Kidney (tissue), 14 donors: ENCODE results near the gene CALML6. TPM values are rescaled to one million over a fixed set of nuclear protein-coding genes. Genes with fewer than 3 reads are reported as not detected.

Source experiments
- DNase-seq, 5 donors: peaks; one replicate each; pipeline ENCODE4 v3.0.0-alpha.2; 2013 to 2020
- FAIRE-seq: peaks from 2 replicates; lab custom pipeline; 2012; peaks lifted over from hg19 to GRCh38; lab: Jason Lieb, UNC
- H3K27ac ChIP-seq, 2 donors: one replicate each; pipeline ENCODE4 v1.7.0; 2013; ENCODE audit warnings: low read depth in 2 of 2, low read length in 2 of 2, inconsistent platforms in 1 of 2
- H3K27me3 ChIP-seq: one replicate; pipeline ENCODE4 v1.7.1; 2013; ENCODE audit warnings: low read length, inconsistent platforms; ENCODE audit not compliant: control insufficient read depth, insufficient read depth
- H3K36me3 ChIP-seq, 3 donors: one replicate each; pipeline versions ENCODE4 v1.7.0 to v1.7.1; 2013; ENCODE audit warnings: low read length in 3 of 3, control low read depth in 1 of 3, inconsistent platforms in 1 of 3; ENCODE audit not compliant: insufficient read depth in 3 of 3, control insufficient read depth in 2 of 3
- H3K4me1 ChIP-seq, 3 donors: one replicate each; pipeline versions ENCODE4 v1.7.0 to v1.7.1; 2013; ENCODE audit warnings: low read length in 3 of 3, inconsistent platforms in 1 of 3, low read depth in 1 of 3; ENCODE audit not compliant: control insufficient read depth in 2 of 3, insufficient read depth in 2 of 3
- H3K4me3 ChIP-seq, 3 donors: one replicate each; pipeline versions ENCODE4 v1.7.0 to v1.8.1; 2013; ENCODE audit warnings: low read length in 3 of 3, control low read depth in 1 of 3, inconsistent platforms in 1 of 3
- H3K9ac ChIP-seq, 3 donors: one replicate each; pipeline versions ENCODE4 v1.7.0 to v1.7.1; 2013; ENCODE audit warnings: low read length in 3 of 3, control low read depth in 1 of 3, inconsistent platforms in 1 of 3
- H3K9me3 ChIP-seq, 3 donors: one replicate each; pipeline versions ENCODE4 v1.7.0 to v1.7.1; 2013; ENCODE audit warnings: low read length in 3 of 3, control low read depth in 1 of 3, inconsistent platforms in 1 of 3; ENCODE audit not compliant: control insufficient read depth in 2 of 3, insufficient read depth in 1 of 3
- intact Hi-C: fragments of 100-400 bp; cut with DNase I; formaldehyde crosslinking; loops from one replicate; pipeline ENCODE4 v1.11.1; 2022
- polyA plus RNA-seq: library from polyadenylated mRNA; stranded (reverse); fragments of 350-450 nt; fragmentation: Illumina TruSeq; extraction: RNeasy Lipid Tissue Mini Kit (QIAGEN cat#74804); gene quantifications from one replicate; pipeline ENCODE4 v1.2.3, GENCODE V29; 2014; ENCODE audit warnings: low read depth, low replicate concordance; ENCODE audit not compliant: insufficient read depth
- total RNA-seq: library from RNA; stranded (reverse); fragmentation: NEBNext Ultra II Directional; extraction: Animal tissue kit (Norgen Biotek cat#: 25700); gene quantifications from one replicate; pipeline ENCODE4 v1.2.1, GENCODE V29; 2021
- TF ChIP-seq, protein P1 (sequence below): IDR thresholded peaks from 3 replicates; pipeline ENCODE4 v1.5.1; 2012; ENCODE audit warnings: mild to moderate bottlenecking, moderate library complexity, borderline replicate concordance; ENCODE audit not compliant: insufficient read depth; ENCODE audit errors: extremely low read depth
- donor health status: control.
- donor health status: control.
- donor health status: control.
- donor health status: control.
- donor health status: control.
- donor health status: DM: yes; HTN: yes; CAD: no.
- donor health status: Normal renal cell carcinoma (clear cell type).

The CALML6 gene
- total and polyA plus RNA-seq, 2 donors from 2014 or later: 0.13 to 1.2 TPM

GRCh38 chr1:1914101-1914970, 724 bp upstream of the CALML6 start:
- H3K27me3 ChIP-seq: no peaks in the 10 kb centered on the region
- DNase-seq: peak in 2 of 5 donors; percentile 53 to 59
- H3K4me1 ChIP-seq: peaks cover 0 to 7% (median 7%) of the 10 kb centered on the region in 3 donors
- TF ChIP-seq, protein P1, sequence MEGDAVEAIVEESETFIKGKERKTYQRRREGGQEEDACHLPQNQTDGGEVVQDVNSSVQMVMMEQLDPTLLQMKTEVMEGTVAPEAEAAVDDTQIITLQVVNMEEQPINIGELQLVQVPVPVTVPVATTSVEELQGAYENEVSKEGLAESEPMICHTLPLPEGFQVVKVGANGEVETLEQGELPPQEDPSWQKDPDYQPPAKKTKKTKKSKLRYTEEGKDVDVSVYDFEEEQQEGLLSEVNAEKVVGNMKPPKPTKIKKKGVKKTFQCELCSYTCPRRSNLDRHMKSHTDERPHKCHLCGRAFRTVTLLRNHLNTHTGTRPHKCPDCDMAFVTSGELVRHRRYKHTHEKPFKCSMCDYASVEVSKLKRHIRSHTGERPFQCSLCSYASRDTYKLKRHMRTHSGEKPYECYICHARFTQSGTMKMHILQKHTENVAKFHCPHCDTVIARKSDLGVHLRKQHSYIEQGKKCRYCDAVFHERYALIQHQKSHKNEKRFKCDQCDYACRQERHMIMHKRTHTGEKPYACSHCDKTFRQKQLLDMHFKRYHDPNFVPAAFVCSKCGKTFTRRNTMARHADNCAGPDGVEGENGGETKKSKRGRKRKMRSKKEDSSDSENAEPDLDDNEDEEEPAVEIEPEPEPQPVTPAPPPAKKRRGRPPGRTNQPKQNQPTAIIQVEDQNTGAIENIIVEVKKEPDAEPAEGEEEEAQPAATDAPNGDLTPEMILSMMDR: no peak
- intact Hi-C loops: no loop called here
- H3K4me3 ChIP-seq: no peak overlapping the region
- no peaks in the 10 kb centered on the region for H3K36me3 ChIP-seq
- H3K9ac ChIP-seq: no peak overlapping the region
- H3K27ac ChIP-seq: no peak overlapping the region
- no peaks in the 10 kb centered on the region for H3K9me3 ChIP-seq
- FAIRE-seq: no peak

GRCh38 chr1:1915911-1916840, 1.1 kb downstream of the CALML6 start:
- H3K27me3 ChIP-seq: no peaks in the 10 kb centered on the region
- peaks cover 0 to 7% (median 7%) of the 10 kb centered on the region in 3 donors for H3K4me1 ChIP-seq
- H3K36me3 ChIP-seq: no peaks in the 10 kb centered on the region
- no peak overlapping the region for H3K9ac ChIP-seq
- H3K4me3 ChIP-seq: no peak overlapping the region
- H3K27ac ChIP-seq: no peak overlapping the region
- TF ChIP-seq, protein P1: no peak
- FAIRE-seq (no peak), DNase-seq (peak in 2 of 5 donors; percentile 61 to 63)
- H3K9me3 ChIP-seq: no peaks in the 10 kb centered on the region
- intact Hi-C loops: no loop called here

GRCh38 chr1:1916851-1917251, 1.8 kb downstream of the CALML6 start:
- no peak for FAIRE-seq
- TF ChIP-seq, protein P1: no peak
- no peak overlapping the region for H3K4me3 ChIP-seq
- H3K36me3 ChIP-seq: no peaks in the 10 kb centered on the region
- peaks cover 0 to 7% (median 7%) of the 10 kb centered on the region in 3 donors for H3K4me1 ChIP-seq
- H3K9ac ChIP-seq: no peak overlapping the region
- H3K27ac ChIP-seq: no peak overlapping the region
- H3K27me3 ChIP-seq: no peaks in the 10 kb centered on the region
- peak in 2 of 5 donors; percentile 56 to 66 for DNase-seq
- intact Hi-C loops: no loop called here
- H3K9me3 ChIP-seq: no peaks in the 10 kb centered on the region
